Keratinocyte (primary cell): ENCODE data around the gene SLC41A3. TPM values are rescaled to one million over a fixed set of nuclear protein-coding genes. Genes with fewer than 3 reads are reported as not detected.

Experiments used
- DNase-seq: peaks from one replicate; pipeline ENCODE4 v3.0.0-alpha.2; 2011; ENCODE audit warnings: low read depth, missing footprints, low spot score
- FAIRE-seq: peaks from 2 replicates; lab custom pipeline; 2011; peaks lifted over from hg19 to GRCh38; lab: Jason Lieb, UNC
- H2AFZ ChIP-seq: 2 replicates; pipeline ENCODE4 v1.6.0; 2012; ENCODE audit warnings: low read length, control low read depth, inconsistent platforms; ENCODE audit not compliant: control insufficient read depth
- H3K27ac ChIP-seq: 2 replicates; pipeline ENCODE4 v1.5.1; 2011; ENCODE audit warnings: low read length; ENCODE audit not compliant: control insufficient read depth, insufficient read depth
- H3K27me3 ChIP-seq: 3 replicates; pipeline ENCODE4 v1.6.0; 2011; ENCODE audit warnings: low read length; ENCODE audit not compliant: control insufficient read depth, insufficient read depth; ENCODE audit errors: extremely low read depth
- H3K36me3 ChIP-seq, 2 experiments: 2 replicates in 1 of 2; 3 replicates in 1 of 2; pipeline ENCODE4 v1.5.1; 2011; ENCODE audit warnings: low read length in 2 of 2, mild to moderate bottlenecking in 1 of 2; ENCODE audit not compliant: control insufficient read depth in 2 of 2, insufficient read depth in 2 of 2; ENCODE audit errors: extremely low read depth in 1 of 2
- H3K4me1 ChIP-seq: 3 replicates; pipeline ENCODE4 v1.5.1; 2011; ENCODE audit warnings: low read length; ENCODE audit not compliant: control insufficient read depth, insufficient read depth; ENCODE audit errors: extremely low read depth
- H3K4me2 ChIP-seq: 3 replicates; pipeline ENCODE4 v1.6.0; 2011; ENCODE audit warnings: low read depth, low read length; ENCODE audit not compliant: control insufficient read depth, insufficient read depth; ENCODE audit errors: extremely low read depth
- H3K4me3 ChIP-seq, 3 experiments: fragments of 200-600 bp in 1 of 3; sonication (generic) in 1 of 3; 2 replicates in 2 of 3; 3 replicates in 1 of 3; pipeline ENCODE4 v1.5.1; 2011 to 2016; ENCODE audit warnings: low read length in 3 of 3, mild to moderate bottlenecking in 3 of 3, control low read depth in 2 of 3, inconsistent platforms in 1 of 3, low read depth in 1 of 3, mixed read lengths in 1 of 3, mixed run types in 1 of 3, moderate library complexity in 1 of 3; ENCODE audit not compliant: control insufficient read depth in 2 of 3, insufficient read depth in 2 of 3; ENCODE audit errors: extremely low read depth in 1 of 3
- H3K79me2 ChIP-seq: 2 replicates; pipeline ENCODE4 v1.6.0; 2012; ENCODE audit warnings: low read length; ENCODE audit not compliant: control insufficient read depth, insufficient read depth
- H3K9ac ChIP-seq: 3 replicates; pipeline ENCODE4 v1.6.0; 2011; ENCODE audit warnings: low read length; ENCODE audit not compliant: control insufficient read depth, insufficient read depth; ENCODE audit errors: extremely low read depth
- H3K9me1 ChIP-seq: 3 replicates; pipeline ENCODE4 v1.6.0; 2011; ENCODE audit warnings: low read length; ENCODE audit not compliant: control insufficient read depth, insufficient read depth; ENCODE audit errors: extremely low read depth
- H3K9me3 ChIP-seq: 2 replicates; pipeline ENCODE4 v1.5.1; 2012; ENCODE audit warnings: low read depth, low read length; ENCODE audit not compliant: control insufficient read depth
- H4K20me1 ChIP-seq: 3 replicates; pipeline ENCODE4 v1.6.0; 2011; ENCODE audit warnings: low read length; ENCODE audit not compliant: control insufficient read depth, insufficient read depth; ENCODE audit errors: extremely low read depth
- EZH2 ChIP-seq: IDR thresholded peaks from one replicate; pipeline ENCODE4 v1.6.1; 2012; ENCODE audit warnings: inconsistent platforms, mild to moderate bottlenecking, low read length, moderate library complexity
- dilution Hi-C: fragments of 300-500 bp; cut with MboI; formaldehyde crosslinking; loops from one replicate; pipeline ENCODE4 v1.7.0; 2020; ENCODE audit warnings: low sequenced_read_pairs; ENCODE audit not compliant: extremely low pct_ligation_motif_present
- polyA plus RNA-seq, 5 experiments: library from polyadenylated mRNA; depleted of rRNA in 3 of 5; stranded (reverse) in 3 of 5; stranded (forward) in 1 of 5; unstranded in 1 of 5; fragments of >200 nt; gene quantifications; 1 replicate in 1 of 5; 2 replicates in 3 of 5; 3 replicates in 1 of 5; pipeline versions ENCODE4 v1.2.1 to v1.2.3, GENCODE V29; 2011 to 2012; ENCODE audit warnings: missing spikeins in 2 of 5, low read depth in 1 of 5, low replicate concordance in 1 of 5
- TF ChIP-seq, protein P1 (sequence below), 3 experiments: IDR thresholded peaks in 1 of 3; conservative IDR thresholded peaks in 1 of 3; optimal IDR thresholded peaks in 1 of 3; 2 replicates in 2 of 3; 3 replicates in 1 of 3; pipeline versions ENCODE3 to v1.5.1; 2011; ENCODE audit warnings: low read length in 3 of 3, mild to moderate bottlenecking in 3 of 3, moderate library complexity in 2 of 3, control low read depth in 1 of 3, inconsistent platforms in 1 of 3; ENCODE audit not compliant: insufficient read depth in 2 of 3; ENCODE audit errors: extremely low read depth in 1 of 3

Gene SLC41A3
- polyA plus RNA-seq, 1 donor (not counting 4 experiments of a cell fraction or from before 2014, with no cell fraction given) = 30.2 TPM

DNA sequence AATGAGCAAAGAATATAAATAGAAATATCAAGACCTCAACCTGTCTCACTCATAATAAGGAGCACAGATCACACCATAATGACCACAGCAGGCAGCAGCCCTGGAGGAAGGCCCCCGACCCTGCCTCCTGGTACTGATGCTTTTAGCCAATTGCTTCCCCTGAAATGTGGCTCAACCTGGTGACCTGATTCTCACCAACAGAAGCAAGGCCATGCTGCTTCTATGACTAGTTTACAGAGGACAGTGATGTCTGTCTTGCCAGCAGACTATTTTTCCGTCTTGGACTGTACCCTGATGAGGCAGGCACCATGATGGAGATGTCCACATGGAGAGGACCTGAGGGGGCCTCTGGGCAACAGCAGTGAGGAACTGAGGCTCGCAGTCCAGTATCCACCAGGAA lies 18.0 kb downstream of the SLC41A3 start:
- Histone ChIP-seq H3K4me1 (no peaks in the 10 kb centered on the region), H3K9me3 (no peaks in the 10 kb centered on the region), H3K79me2 (no peaks in the 10 kb centered on the region), H3K9ac (no peak overlapping the region), H4K20me1 (no peaks in the 10 kb centered on the region), H3K4me2 (no peak overlapping the region), H3K9me1 (no peaks in the 10 kb centered on the region), H3K27me3 (no peaks in the 10 kb centered on the region), H2AFZ (no peak overlapping the region), H3K27ac (no peak overlapping the region), H3K36me3 (peaks cover 0 to 2% of the 10 kb centered on the region in 2 experiments), H3K4me3 (no peak overlapping the region)
- DNase-seq = no peak
- no peak for FAIRE-seq
- TF ChIP-seq, protein P1, sequence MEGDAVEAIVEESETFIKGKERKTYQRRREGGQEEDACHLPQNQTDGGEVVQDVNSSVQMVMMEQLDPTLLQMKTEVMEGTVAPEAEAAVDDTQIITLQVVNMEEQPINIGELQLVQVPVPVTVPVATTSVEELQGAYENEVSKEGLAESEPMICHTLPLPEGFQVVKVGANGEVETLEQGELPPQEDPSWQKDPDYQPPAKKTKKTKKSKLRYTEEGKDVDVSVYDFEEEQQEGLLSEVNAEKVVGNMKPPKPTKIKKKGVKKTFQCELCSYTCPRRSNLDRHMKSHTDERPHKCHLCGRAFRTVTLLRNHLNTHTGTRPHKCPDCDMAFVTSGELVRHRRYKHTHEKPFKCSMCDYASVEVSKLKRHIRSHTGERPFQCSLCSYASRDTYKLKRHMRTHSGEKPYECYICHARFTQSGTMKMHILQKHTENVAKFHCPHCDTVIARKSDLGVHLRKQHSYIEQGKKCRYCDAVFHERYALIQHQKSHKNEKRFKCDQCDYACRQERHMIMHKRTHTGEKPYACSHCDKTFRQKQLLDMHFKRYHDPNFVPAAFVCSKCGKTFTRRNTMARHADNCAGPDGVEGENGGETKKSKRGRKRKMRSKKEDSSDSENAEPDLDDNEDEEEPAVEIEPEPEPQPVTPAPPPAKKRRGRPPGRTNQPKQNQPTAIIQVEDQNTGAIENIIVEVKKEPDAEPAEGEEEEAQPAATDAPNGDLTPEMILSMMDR (optimal IDR thresholded peaks at IDR 0.05 in 1 of 3, IDR thresholded peaks at IDR 0.05 in 1 of 3, conservative IDR thresholded peaks at IDR 0.05 in 1 of 3; ENCODE audit: extremely low read depth in 1 of 3, insufficient read depth in 2 of 3, low read length in 3 of 3) = no peak
- no peak for TF ChIP-seq EZH2
- dilution Hi-C loops = no loop called here

DNA sequence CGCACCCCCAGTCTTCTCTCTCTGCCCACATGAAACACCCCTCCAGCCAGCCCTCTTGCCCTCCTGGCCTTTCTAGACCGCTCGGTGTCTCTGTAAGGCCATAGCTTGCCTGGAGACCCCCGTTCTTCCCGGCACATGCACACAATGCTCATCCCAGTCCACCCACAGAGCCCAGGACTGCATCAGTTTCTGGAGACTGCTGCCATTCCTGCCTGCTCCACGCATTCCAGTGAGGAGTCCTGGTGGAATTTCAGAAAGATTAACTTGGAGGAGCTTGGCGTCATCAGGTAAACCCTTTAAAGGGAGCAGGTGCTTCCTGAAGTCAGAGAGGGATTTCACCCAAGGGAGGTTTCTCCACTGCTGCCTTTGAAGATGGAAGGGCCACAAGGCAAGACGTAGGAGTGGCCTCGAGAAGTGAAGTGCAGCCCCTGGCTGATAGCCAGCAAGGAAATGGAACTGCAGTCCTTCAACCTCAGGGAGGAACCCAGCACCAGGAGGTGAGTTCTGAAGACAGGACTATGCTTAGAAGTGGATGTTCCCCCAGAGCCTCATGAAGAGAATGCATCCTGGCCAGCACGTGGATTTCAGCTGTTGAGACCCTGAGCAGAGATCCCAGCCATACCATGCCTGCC lies 19.2 kb downstream of the SLC41A3 start:
- Histone ChIP-seq H3K36me3 (peaks cover 0 to 2% of the 10 kb centered on the region in 2 experiments), H2AFZ (no peak overlapping the region), H3K27ac (no peak overlapping the region), H3K79me2 (no peaks in the 10 kb centered on the region), H3K4me3 (no peak overlapping the region), H3K27me3 (no peaks in the 10 kb centered on the region), H3K4me1 (no peaks in the 10 kb centered on the region), H3K9ac (no peak overlapping the region), H3K9me1 (no peaks in the 10 kb centered on the region), H3K4me2 (no peak overlapping the region), H4K20me1 (no peaks in the 10 kb centered on the region), H3K9me3 (no peaks in the 10 kb centered on the region)
- DNase-seq = no peak
- dilution Hi-C loops = no loop called here
- TF ChIP-seq, protein P1 (optimal IDR thresholded peaks at IDR 0.05 in 1 of 3, IDR thresholded peaks at IDR 0.05 in 1 of 3, conservative IDR thresholded peaks at IDR 0.05 in 1 of 3; ENCODE audit: extremely low read depth in 1 of 3, insufficient read depth in 2 of 3, low read length in 3 of 3) = no peak
- no peak for TF ChIP-seq EZH2
- peak; percentile 5 for FAIRE-seq
